ENCODE results near the gene PDE3A.

The PDE3A gene

GRCh38 chr12:20390846-20391245 is 22.5 kb downstream of the PDE3A start:
- no peak for TF ChIP-seq CTCF (IDR thresholded peaks at IDR 0.05; ENCODE audit: borderline replicate concordance, insufficient read depth, low read depth, low read length)
- no peak overlapping the region for H3K4me3 ChIP-seq (ENCODE audit: low read depth, low read length)

GRCh38 chr12:20392339-20392738 is 24.0 kb downstream of the PDE3A start:
- H3K4me3 ChIP-seq (ENCODE audit: low read depth, low read length) = no peak overlapping the region
- TF ChIP-seq CTCF (IDR thresholded peaks at IDR 0.05; ENCODE audit: borderline replicate concordance, insufficient read depth, low read depth, low read length) = no peak

GRCh38 chr12:20393707-20394106 is 25.4 kb downstream of the PDE3A start:
- no peak for TF ChIP-seq CTCF (IDR thresholded peaks at IDR 0.05; ENCODE audit: borderline replicate concordance, insufficient read depth, low read depth, low read length)
- no peak overlapping the region for H3K4me3 ChIP-seq (ENCODE audit: low read depth, low read length)

- no peak overlapping the region for H3K4me3 ChIP-seq (ENCODE audit: low read depth, low read length)
- no peak for TF ChIP-seq CTCF (IDR thresholded peaks at IDR 0.05; ENCODE audit: borderline replicate concordance, insufficient read depth, low read depth, low read length)
Observed at GRCh38 chr12:20395791-20396550, 27.6 kb downstream of the PDE3A start.

- TF ChIP-seq CTCF (IDR thresholded peaks at IDR 0.05; ENCODE audit: borderline replicate concordance, insufficient read depth, low read depth, low read length) = no peak
- H3K4me3 ChIP-seq (ENCODE audit: low read depth, low read length) = no peak overlapping the region
Observed at GRCh38 chr12:20398686-20399085, 30.3 kb downstream of the PDE3A start.

GRCh38 chr12:20400003-20400402 is 31.7 kb downstream of the PDE3A start:
- TF ChIP-seq CTCF (IDR thresholded peaks at IDR 0.05; ENCODE audit: borderline replicate concordance, insufficient read depth, low read depth, low read length) = no peak
- no peak overlapping the region for H3K4me3 ChIP-seq (ENCODE audit: low read depth, low read length)

- TF ChIP-seq CTCF (IDR thresholded peaks at IDR 0.05; ENCODE audit: borderline replicate concordance, insufficient read depth, low read depth, low read length) = no peak
- no peak overlapping the region for H3K4me3 ChIP-seq (ENCODE audit: low read depth, low read length)
Observed at GRCh38 chr12:20403230-20403629, 34.9 kb downstream of the PDE3A start.
